Measurements from ENCODE around the gene TMEM126A. TPM values are rescaled to one million over a fixed set of nuclear protein-coding genes. Genes with fewer than 3 reads are reported as not detected.

Gene TMEM126A
- total and polyA plus RNA-seq, 4 donors = 30.7 to 49.0 (median 42.2) TPM

DNA sequence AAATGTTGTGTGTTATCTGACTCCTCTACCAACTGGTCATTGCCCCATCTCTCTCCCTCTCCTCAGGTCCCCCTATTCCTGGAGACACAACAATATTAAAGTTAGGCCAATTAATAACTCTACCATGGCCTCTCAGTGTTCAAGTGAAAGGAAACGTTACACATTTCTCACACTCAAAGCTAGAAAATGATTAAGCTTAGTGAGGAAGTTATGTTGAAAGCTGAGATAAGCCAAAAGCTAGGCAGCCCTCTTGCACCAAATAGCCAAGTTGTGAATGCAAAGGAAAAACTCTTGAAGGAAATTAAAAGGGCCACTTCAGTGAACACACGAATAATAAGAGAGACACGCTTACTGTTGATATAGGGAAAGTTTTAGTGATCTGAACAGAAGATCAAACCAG, 27.5 kb upstream of the TMEM126A start:
- Histone ChIP-seq H3K27me3 (ENCODE audit: control insufficient read depth, insufficient read depth, low read length) (no peaks in the 10 kb centered on the region), H3K9me3 (ENCODE audit: control insufficient read depth, insufficient read depth, low read length) (no peaks in the 10 kb centered on the region), H3K36me3 (ENCODE audit: control insufficient read depth, insufficient read depth, low read length) (no peaks in the 10 kb centered on the region), H3K4me1 (ENCODE audit: control insufficient read depth, insufficient read depth, low read length) (no peaks in the 10 kb centered on the region), H3K4me3 (ENCODE audit: low read depth, low read length) (no peak overlapping the region), H3K27ac (ENCODE audit: low read depth, low read length) (no peak overlapping the region)
- no CpG with 5 or more reads among the region's 3 CpGs for WGBS (ENCODE audit: insufficient coverage)
- no peak for DNase-seq (ENCODE audit: low read depth in 4 of 6, low spot score in 6 of 6)

GRCh38 chr11:85626496-85626895, 21.3 kb upstream of the TMEM126A start:
- no peak for DNase-seq (ENCODE audit: low read depth in 4 of 6, low spot score in 6 of 6)
- WGBS (ENCODE audit: insufficient coverage) = no CpG with 5 or more reads among the region's 2 CpGs
- Histone ChIP-seq H3K9me3 (ENCODE audit: control insufficient read depth, insufficient read depth, low read length) (no peaks in the 10 kb centered on the region), H3K36me3 (ENCODE audit: control insufficient read depth, insufficient read depth, low read length) (no peaks in the 10 kb centered on the region), H3K27me3 (ENCODE audit: control insufficient read depth, insufficient read depth, low read length) (no peaks in the 10 kb centered on the region), H3K27ac (ENCODE audit: low read depth, low read length) (no peak overlapping the region), H3K4me1 (ENCODE audit: control insufficient read depth, insufficient read depth, low read length) (no peaks in the 10 kb centered on the region), H3K4me3 (ENCODE audit: low read depth, low read length) (peak overlapping the region; percentile 16)

GRCh38 chr11:85627332-85627997, 20.3 kb upstream of the TMEM126A start, which contains the start of gene DLG2:
DLG2 (minus strand) TSS chr11:85627344.
- Histone ChIP-seq H3K4me3 (ENCODE audit: low read depth, low read length) (peak within 1 kb of the TSS; percentile 84), H3K27me3 (ENCODE audit: control insufficient read depth, insufficient read depth, low read length) (no peaks in the 10 kb centered on the region), H3K9me3 (ENCODE audit: control insufficient read depth, insufficient read depth, low read length) (no peaks in the 10 kb centered on the region), H3K4me1 (ENCODE audit: control insufficient read depth, insufficient read depth, low read length) (no peaks in the 10 kb centered on the region), H3K36me3 (ENCODE audit: control insufficient read depth, insufficient read depth, low read length) (no peaks in the 10 kb centered on the region), H3K27ac (ENCODE audit: low read depth, low read length) (peak within 1 kb of the TSS; percentile 99)
- WGBS (ENCODE audit: insufficient coverage) = 0% methylated on average over 22 of the region's 23 CpGs
- peak; percentile 29 to 80 (median 62) for DNase-seq (ENCODE audit: low read depth in 4 of 6, low spot score in 6 of 6)

DNA sequence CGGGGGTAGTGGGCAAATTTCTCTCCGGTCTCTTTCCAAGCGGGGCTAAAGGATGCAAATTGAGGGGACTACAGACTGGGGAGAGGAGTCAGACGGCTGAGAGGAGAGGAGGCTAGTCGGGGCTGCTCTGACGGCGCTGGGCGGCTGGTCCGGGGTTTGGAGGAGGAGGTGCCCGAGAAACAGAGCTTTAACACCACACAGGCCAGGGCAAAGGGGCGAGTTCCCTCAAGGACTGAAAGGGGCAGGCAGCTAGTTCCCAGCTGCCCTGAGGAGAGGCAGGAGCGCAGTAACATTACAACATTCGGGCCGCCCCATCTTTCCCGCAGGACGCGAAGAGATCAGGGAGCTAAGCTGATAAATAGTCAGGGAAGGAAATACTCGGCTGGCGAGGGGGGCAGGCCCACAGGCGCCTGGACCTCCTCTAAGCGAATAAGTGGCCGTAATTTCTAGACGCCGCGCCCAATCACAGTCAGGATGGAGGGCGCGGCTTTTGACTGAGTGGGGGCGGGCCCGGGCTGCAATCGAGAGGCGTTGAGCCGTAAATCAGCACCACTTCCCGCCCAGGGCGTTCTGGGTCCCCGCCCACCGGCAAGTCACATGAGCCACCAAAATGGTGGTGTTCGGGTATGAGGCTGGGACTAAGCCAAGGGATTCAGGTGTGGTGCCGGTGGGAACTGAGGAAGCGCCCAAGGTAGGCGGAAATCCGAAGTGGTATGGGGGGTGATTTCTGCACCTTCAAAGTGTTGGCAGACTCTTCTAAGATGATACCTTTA, 19.6 kb upstream of the TMEM126A start, which contains the start of gene TMEM126B:
TSS of gene TMEM126B (plus strand) at position 596 of the 773 bp plus-strand sequence. CDS start at position 611, 15 bp downstream.
- H3K4me3 ChIP-seq (ENCODE audit: low read depth, low read length) = peak within 1 kb of the TSS; percentile 84
- WGBS (ENCODE audit: insufficient coverage) = 0% methylated on average over 40 of the region's 41 CpGs

GRCh38 chr11:85628771-85629341, 18.9 kb upstream of the TMEM126A start:
- no peak for DNase-seq (ENCODE audit: low read depth in 4 of 6, low spot score in 6 of 6)
- Histone ChIP-seq H3K36me3 (ENCODE audit: control insufficient read depth, insufficient read depth, low read length) (no peaks in the 10 kb centered on the region), H3K27me3 (ENCODE audit: control insufficient read depth, insufficient read depth, low read length) (no peaks in the 10 kb centered on the region), H3K9me3 (ENCODE audit: control insufficient read depth, insufficient read depth, low read length) (no peaks in the 10 kb centered on the region), H3K4me1 (ENCODE audit: control insufficient read depth, insufficient read depth, low read length) (no peaks in the 10 kb centered on the region), H3K27ac (ENCODE audit: low read depth, low read length) (peak overlapping the region; percentile 76), H3K4me3 (ENCODE audit: low read depth, low read length) (peak overlapping the region; percentile 84)
- 0% methylated on average over 5 of the region's 13 CpGs for WGBS (ENCODE audit: insufficient coverage)

More for the DNA sequence above, 19.6 kb upstream of the TMEM126A start, which contains the start of gene TMEM126B:
- H3K36me3 ChIP-seq (ENCODE audit: control insufficient read depth, insufficient read depth, low read length) = no peaks in the 10 kb centered on the region
- DNase-seq (ENCODE audit: low read depth in 4 of 6, low spot score in 6 of 6) = peak; percentile 92 to 99 (median 94)
- no peaks in the 10 kb centered on the region for H3K27me3 ChIP-seq (ENCODE audit: control insufficient read depth, insufficient read depth, low read length)
- H3K4me1 ChIP-seq (ENCODE audit: control insufficient read depth, insufficient read depth, low read length) = no peaks in the 10 kb centered on the region
- H3K27ac ChIP-seq (ENCODE audit: low read depth, low read length) = peak within 1 kb of the TSS; percentile 99
- no peaks in the 10 kb centered on the region for H3K9me3 ChIP-seq (ENCODE audit: control insufficient read depth, insufficient read depth, low read length)

- H3K27me3 ChIP-seq (ENCODE audit: control insufficient read depth, insufficient read depth, low read length) = no peaks in the 10 kb centered on the region
- no peak overlapping the region for H3K27ac ChIP-seq (ENCODE audit: low read depth, low read length)
- H3K9me3 ChIP-seq (ENCODE audit: control insufficient read depth, insufficient read depth, low read length) = no peaks in the 10 kb centered on the region
- H3K36me3 ChIP-seq (ENCODE audit: control insufficient read depth, insufficient read depth, low read length) = peaks cover 3% of the 10 kb centered on the region
- WGBS (ENCODE audit: insufficient coverage) = no CpG with 5 or more reads among the region's 3 CpGs
- H3K4me1 ChIP-seq (ENCODE audit: control insufficient read depth, insufficient read depth, low read length) = no peaks in the 10 kb centered on the region
- no peak for DNase-seq (ENCODE audit: low read depth in 4 of 6, low spot score in 6 of 6)
- H3K4me3 ChIP-seq (ENCODE audit: low read depth, low read length) = no peak overlapping the region
Observed at GRCh38 chr11:85634747-85635146, 13.0 kb upstream of the TMEM126A start.

DNA sequence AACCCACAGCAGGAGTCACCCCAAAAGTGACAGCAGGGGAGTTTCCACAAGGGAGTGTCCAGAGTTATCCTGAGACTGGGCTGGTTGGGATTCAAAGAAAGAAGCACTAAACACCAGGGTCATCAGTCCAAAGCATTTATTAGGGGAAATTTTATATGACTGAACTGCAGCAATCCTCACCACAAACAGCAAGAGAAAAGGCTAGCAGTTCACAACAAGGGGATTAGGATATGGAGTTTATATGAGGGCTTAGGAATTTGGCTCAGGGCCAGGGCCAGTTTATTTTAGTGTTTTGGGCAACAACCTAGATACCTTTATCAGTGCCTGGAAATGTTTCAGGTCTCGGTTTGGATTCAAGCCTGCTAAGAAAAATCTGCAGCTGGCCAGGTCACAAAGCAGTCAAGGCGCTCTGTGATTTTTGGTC, 4.6 kb upstream of the TMEM126A start:
- no peak overlapping the region for H3K27ac ChIP-seq (ENCODE audit: low read depth, low read length)
- no peak for DNase-seq (ENCODE audit: low read depth in 4 of 6, low spot score in 6 of 6)

GRCh38 chr11:85647078-85647477, 689 bp upstream of the TMEM126A start:
- Histone ChIP-seq H3K36me3 (ENCODE audit: control insufficient read depth, insufficient read depth, low read length) (no peaks in the 10 kb centered on the region), H3K27me3 (ENCODE audit: control insufficient read depth, insufficient read depth, low read length) (peaks cover 4% of the 10 kb centered on the region), H3K9me3 (ENCODE audit: control insufficient read depth, insufficient read depth, low read length) (no peaks in the 10 kb centered on the region), H3K4me1 (ENCODE audit: control insufficient read depth, insufficient read depth, low read length) (peaks cover 8% of the 10 kb centered on the region), H3K27ac (ENCODE audit: low read depth, low read length) (peak overlapping the region; percentile 77), H3K4me3 (ENCODE audit: low read depth, low read length) (peak overlapping the region; percentile 95)
- no peak for DNase-seq (ENCODE audit: low read depth in 4 of 6, low spot score in 6 of 6)
- no CpG with 5 or more reads among the region's 2 CpGs for WGBS (ENCODE audit: insufficient coverage)

More for the DNA sequence above, 4.6 kb upstream of the TMEM126A start:
- no peaks in the 10 kb centered on the region for H3K9me3 ChIP-seq (ENCODE audit: control insufficient read depth, insufficient read depth, low read length)
- no peak overlapping the region for H3K4me3 ChIP-seq (ENCODE audit: low read depth, low read length)
- H3K4me1 ChIP-seq (ENCODE audit: control insufficient read depth, insufficient read depth, low read length) = peaks cover 3% of the 10 kb centered on the region
- H3K36me3 ChIP-seq (ENCODE audit: control insufficient read depth, insufficient read depth, low read length) = no peaks in the 10 kb centered on the region
- H3K27me3 ChIP-seq (ENCODE audit: control insufficient read depth, insufficient read depth, low read length) = peaks cover 4% of the 10 kb centered on the region
- WGBS (ENCODE audit: insufficient coverage) = no CpG with 5 or more reads among the region's 2 CpGs

DNA sequence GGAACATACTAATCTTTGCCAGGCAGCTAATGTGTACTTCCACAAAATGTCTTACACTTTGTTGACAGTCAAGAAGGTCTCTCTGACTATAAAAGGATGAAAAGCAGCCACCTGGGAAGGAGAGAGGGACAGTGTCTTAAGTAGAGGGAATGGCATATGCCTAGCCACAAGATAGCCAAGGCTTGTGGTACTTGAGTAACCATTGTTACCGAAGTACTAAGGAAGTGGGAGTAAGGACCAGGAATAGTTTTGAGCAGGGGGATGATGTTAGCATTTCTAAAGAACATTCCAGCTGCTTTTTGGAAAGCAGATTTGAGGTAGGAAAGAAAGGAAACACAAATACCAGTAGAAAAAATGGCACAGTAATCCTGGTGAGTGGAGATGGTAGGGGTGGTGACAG, 3.4 kb downstream of the TMEM126A start:
- H3K27ac ChIP-seq (ENCODE audit: low read depth, low read length) = no peak overlapping the region
- peaks cover 8% of the 10 kb centered on the region for H3K4me1 ChIP-seq (ENCODE audit: control insufficient read depth, insufficient read depth, low read length)
- H3K9me3 ChIP-seq (ENCODE audit: control insufficient read depth, insufficient read depth, low read length) = no peaks in the 10 kb centered on the region
- 80% methylated on average over 1 of the region's 1 CpG for WGBS (ENCODE audit: insufficient coverage)
- H3K36me3 ChIP-seq (ENCODE audit: control insufficient read depth, insufficient read depth, low read length) = no peaks in the 10 kb centered on the region
- H3K27me3 ChIP-seq (ENCODE audit: control insufficient read depth, insufficient read depth, low read length) = no peaks in the 10 kb centered on the region
- H3K4me3 ChIP-seq (ENCODE audit: low read depth, low read length) = no peak overlapping the region
- no peak for DNase-seq (ENCODE audit: low read depth in 4 of 6, low spot score in 6 of 6)

All from spinal cord (tissue), 10 donors.